Activated CD4-positive, alpha-beta T cell treated with anti-CD3 and anti-CD28 coated beads, Interleukin-2, Interleukin-6, amounts not matched to agents 100 ng/mL and 50 ng/mL, durations not matched to agents 16 hours and 8 hours (primary cell): Measurements from ENCODE around the gene PROM2.

Experiments
- DNase-seq: peaks from one replicate; pipeline ENCODE4 v3.0.0-alpha.2; 2020

Gene PROM2

GRCh38 chr2:95289253-95289652 is 15.0 kb downstream of the PROM2 start:
- DNase-seq, result no peak

- no peak for DNase-seq
These were observed 17.0 kb downstream of the PROM2 start for GRCh38 chr2:95291222-95291621.

- DNase-seq, result no peak
These were observed 18.5 kb downstream of the PROM2 start for GRCh38 chr2:95292623-95293260.

GRCh38 chr2:95294579-95295250 is 20.5 kb downstream of the PROM2 start:
- DNase-seq, result no peak

- DNase-seq, result no peak
These were observed 21.1 kb downstream of the PROM2 start for GRCh38 chr2:95295376-95295775.

GRCh38 chr2:95296011-95296410 is 21.8 kb downstream of the PROM2 start:
- DNase-seq, result no peak

- no peak for DNase-seq
These were observed 22.7 kb downstream of the PROM2 start, which contains the start of gene KCNIP3 for GRCh38 chr2:95296880-95297487. Gene KCNIP3 (plus strand): TSS chr2:95297347. CDS start chr2:95297439, 92 bp downstream.

GRCh38 chr2:95297639-95298395 is 23.6 kb downstream of the PROM2 start:
- no peak for DNase-seq

- no peak for DNase-seq
These were observed 24.4 kb downstream of the PROM2 start for GRCh38 chr2:95298486-95299111.

- DNase-seq, result no peak
These were observed 25.7 kb downstream of the PROM2 start for GRCh38 chr2:95299961-95300360.

GRCh38 chr2:95300450-95300849 is 26.2 kb downstream of the PROM2 start:
- DNase-seq, result no peak

- DNase-seq, result no peak
These were observed 26.9 kb downstream of the PROM2 start for GRCh38 chr2:95301186-95301585.

GRCh38 chr2:95301876-95302641 is 27.8 kb downstream of the PROM2 start:
- DNase-seq, result no peak

- DNase-seq, result no peak
These were observed 29.1 kb downstream of the PROM2 start for GRCh38 chr2:95303191-95303919.

- DNase-seq, result no peak
These were observed 31.3 kb downstream of the PROM2 start for GRCh38 chr2:95305380-95306061.

- DNase-seq, result no peak
These were observed 32.2 kb downstream of the PROM2 start for GRCh38 chr2:95306336-95306895.

- DNase-seq, result no peak
These were observed 32.8 kb downstream of the PROM2 start for GRCh38 chr2:95307036-95307435.

- DNase-seq, result no peak
These were observed 33.6 kb downstream of the PROM2 start for GRCh38 chr2:95307878-95308277.

GRCh38 chr2:95308426-95308990 is 34.3 kb downstream of the PROM2 start:
- DNase-seq, result no peak

GRCh38 chr2:95309599-95309998 is 35.4 kb downstream of the PROM2 start:
- DNase-seq, result no peak
